BLaER1 (cell line): ENCODE data around the gene COL4A2.
"Not testable (repeated sequence)": the region's sequence is repeated elsewhere in the genome, so short reads cannot be mapped to it uniquely, and the experiment has no call there.

Experiments used
- H3K27ac ChIP-seq: shearing (Covaris generic); formaldehyde crosslinking; 2 replicates; pipeline ENCODE4 v1.8.1; 2022
- H3K27me3 ChIP-seq: shearing (Covaris generic); formaldehyde crosslinking; 2 replicates; pipeline ENCODE4 v1.8.1; 2022
- H3K36me3 ChIP-seq: shearing (Covaris generic); formaldehyde crosslinking; 2 replicates; pipeline ENCODE4 v1.8.1; 2022
- H3K4me1 ChIP-seq: shearing (Covaris generic); formaldehyde crosslinking; 2 replicates; pipeline ENCODE4 v1.8.1; 2022
- H3K4me2 ChIP-seq: shearing (Covaris generic); formaldehyde crosslinking; 2 replicates; pipeline ENCODE4 v1.8.1; 2022
- H3K4me3 ChIP-seq: shearing (Covaris generic); formaldehyde crosslinking; 2 replicates; pipeline ENCODE4 v1.8.1; 2022
- H3K9ac ChIP-seq: shearing (Covaris generic); formaldehyde crosslinking; 2 replicates; pipeline ENCODE4 v1.8.1; 2022
- H3K9me3 ChIP-seq: shearing (Covaris generic); formaldehyde crosslinking; 2 replicates; pipeline ENCODE4 v1.8.1; 2022
- H4K20me1 ChIP-seq: shearing (Covaris generic); formaldehyde crosslinking; 2 replicates; pipeline ENCODE4 v1.8.1; 2022
- Cebpa-rat ChIP-seq: shearing (Covaris generic); IDR thresholded peaks from 2 replicates; pipeline ENCODE4 v1.8.1; 2022

COL4A2 gene

DNA sequence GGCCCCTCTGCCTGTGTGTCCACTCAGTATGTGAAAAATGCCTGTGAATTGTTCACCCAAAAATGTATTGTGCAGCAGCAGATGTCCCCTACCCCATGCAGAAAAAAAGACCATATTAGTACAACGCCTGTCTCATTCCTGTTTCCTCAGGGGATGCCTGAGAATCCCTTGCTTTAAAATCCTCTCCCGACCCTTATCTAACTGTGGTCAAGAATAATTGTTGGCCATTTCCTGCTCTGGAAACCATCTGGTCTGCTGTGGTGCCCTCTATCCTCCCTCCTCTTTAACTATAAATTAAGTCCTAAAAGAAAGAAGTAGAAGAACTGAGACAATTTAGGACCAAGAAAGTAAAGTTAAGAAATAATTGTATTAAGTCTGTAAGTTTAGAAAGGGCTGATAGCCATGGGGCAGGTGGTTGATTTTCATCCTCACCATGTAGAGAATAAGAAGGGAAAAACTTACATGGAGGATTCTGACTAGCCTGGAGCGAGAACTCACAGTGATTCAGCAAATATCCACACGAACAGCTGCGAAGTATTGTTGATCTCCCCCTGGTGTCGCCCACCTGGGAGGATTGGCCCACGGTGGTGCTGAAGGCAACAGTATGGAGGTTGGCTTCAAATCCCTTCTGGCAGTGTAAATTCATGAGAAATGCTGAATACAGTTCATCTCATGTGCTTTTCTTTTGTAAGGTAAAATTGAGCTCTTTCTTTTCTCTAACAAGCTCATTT is 85.6 kb downstream of the COL4A2 start:
- H3K9me3 ChIP-seq = peaks cover 41% of the 10 kb centered on the region
- no peaks in the 10 kb centered on the region for H3K27me3 ChIP-seq
- peaks cover 61% of the 10 kb centered on the region for H3K4me1 ChIP-seq
- H3K36me3 ChIP-seq = no peaks in the 10 kb centered on the region
- H3K27ac ChIP-seq = no peak overlapping the region
- no peaks in the 10 kb centered on the region for H4K20me1 ChIP-seq
- no peak for TF ChIP-seq Cebpa-rat
- H3K4me3 ChIP-seq = no peak overlapping the region
- no peak overlapping the region for H3K9ac ChIP-seq
- peak overlapping the region; percentile 18 for H3K4me2 ChIP-seq

GRCh38 chr13:110393761-110394160 is 86.7 kb downstream of the COL4A2 start:
- Histone ChIP-seq H3K36me3 (no peaks in the 10 kb centered on the region), H3K9me3 (peaks cover 41% of the 10 kb centered on the region), H4K20me1 (no peaks in the 10 kb centered on the region), H3K4me3 (no peak overlapping the region), H3K27me3 (no peaks in the 10 kb centered on the region), H3K9ac (no peak overlapping the region), H3K27ac (no peak overlapping the region), H3K4me1 (peaks cover 61% of the 10 kb centered on the region), H3K4me2 (no peak overlapping the region)
- no peak for TF ChIP-seq Cebpa-rat

DNA sequence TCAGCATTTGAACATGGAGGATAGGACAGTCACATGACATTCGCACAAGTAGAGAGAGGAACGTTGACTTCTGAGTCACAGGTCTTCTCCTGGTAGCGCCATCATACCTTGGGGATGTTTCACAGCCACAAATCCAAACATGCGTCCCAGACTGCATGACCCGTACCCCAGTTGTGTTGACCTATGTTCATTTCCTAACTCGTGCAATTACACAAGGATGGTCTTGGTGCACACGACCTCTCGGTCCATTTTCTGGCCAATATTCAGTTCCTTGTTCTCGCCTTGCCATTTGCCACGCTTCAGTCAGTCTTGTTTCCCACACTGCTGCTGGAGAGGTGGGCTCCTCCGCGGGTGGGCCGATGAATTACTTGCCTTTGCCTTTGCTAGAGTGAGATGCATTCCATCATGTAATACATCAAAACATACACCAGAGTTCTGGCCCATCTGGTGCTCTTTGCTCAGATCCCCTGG is 87.3 kb downstream of the COL4A2 start:
- Histone ChIP-seq H3K9me3 (peaks cover 40% of the 10 kb centered on the region), H3K4me3 (no peak overlapping the region), H3K4me1 (peaks cover 61% of the 10 kb centered on the region), H3K36me3 (no peaks in the 10 kb centered on the region), H3K27ac (no peak overlapping the region), H3K9ac (no peak overlapping the region), H4K20me1 (no peaks in the 10 kb centered on the region), H3K4me2 (no peak overlapping the region), H3K27me3 (no peaks in the 10 kb centered on the region)
- no peak for TF ChIP-seq Cebpa-rat

DNA sequence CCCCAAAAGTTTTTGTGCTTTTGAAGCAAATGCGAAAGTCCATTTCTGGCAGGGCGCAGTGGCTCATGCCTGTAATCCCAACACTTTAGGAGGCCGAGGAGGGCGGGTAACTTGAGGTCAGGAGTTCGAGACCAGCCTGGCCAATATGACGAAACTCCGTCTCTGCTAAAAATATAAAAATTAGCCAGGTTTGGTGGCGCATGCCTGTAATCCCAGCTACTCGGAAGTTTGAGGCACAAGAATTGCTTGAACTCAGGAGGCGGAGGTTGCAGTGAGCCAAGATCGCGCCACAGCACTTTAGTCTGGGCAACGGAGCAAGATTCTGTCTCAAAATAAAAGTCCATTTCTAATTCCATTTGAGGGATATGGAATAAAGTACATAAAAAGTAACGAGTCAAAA is 88.5 kb downstream of the COL4A2 start:
- peaks cover 53% of the 10 kb centered on the region for H3K4me1 ChIP-seq
- H3K9me3 ChIP-seq = peaks cover 28% of the 10 kb centered on the region
- not testable (repeated sequence) for H3K4me2 ChIP-seq, H3K4me3 ChIP-seq, H3K9ac ChIP-seq, H4K20me1 ChIP-seq, H3K27me3 ChIP-seq, H3K27ac ChIP-seq, H3K36me3 ChIP-seq

DNA sequence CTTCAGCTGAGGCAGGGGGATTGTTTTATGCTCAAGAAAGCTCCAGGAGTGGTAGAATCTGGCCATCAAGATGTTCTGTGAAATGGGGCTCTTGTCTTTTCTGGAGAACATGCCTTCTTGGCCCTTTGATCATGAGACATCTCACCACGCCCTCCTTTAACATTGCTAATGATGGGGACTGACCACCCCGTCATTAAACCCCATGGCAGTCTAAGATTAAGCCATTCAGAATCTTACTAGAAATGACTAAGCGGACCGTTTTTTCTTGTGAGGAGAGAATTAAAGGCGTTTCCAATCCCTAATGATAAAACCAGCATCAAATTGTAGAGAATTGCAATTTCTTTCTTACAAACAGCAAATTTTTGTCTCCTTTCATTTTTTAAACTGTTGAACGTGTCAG is 89.4 kb downstream of the COL4A2 start:
- peaks cover 19% of the 10 kb centered on the region for H3K9me3 ChIP-seq
- no peak overlapping the region for H3K9ac ChIP-seq
- H4K20me1 ChIP-seq = no peaks in the 10 kb centered on the region
- H3K4me1 ChIP-seq = peaks cover 50% of the 10 kb centered on the region
- H3K27ac ChIP-seq = no peak overlapping the region
- H3K27me3 ChIP-seq = no peaks in the 10 kb centered on the region
- H3K4me2 ChIP-seq = peak overlapping the region; percentile 73
- H3K4me3 ChIP-seq = no peak overlapping the region
- TF ChIP-seq Cebpa-rat = no peak
- no peaks in the 10 kb centered on the region for H3K36me3 ChIP-seq

DNA sequence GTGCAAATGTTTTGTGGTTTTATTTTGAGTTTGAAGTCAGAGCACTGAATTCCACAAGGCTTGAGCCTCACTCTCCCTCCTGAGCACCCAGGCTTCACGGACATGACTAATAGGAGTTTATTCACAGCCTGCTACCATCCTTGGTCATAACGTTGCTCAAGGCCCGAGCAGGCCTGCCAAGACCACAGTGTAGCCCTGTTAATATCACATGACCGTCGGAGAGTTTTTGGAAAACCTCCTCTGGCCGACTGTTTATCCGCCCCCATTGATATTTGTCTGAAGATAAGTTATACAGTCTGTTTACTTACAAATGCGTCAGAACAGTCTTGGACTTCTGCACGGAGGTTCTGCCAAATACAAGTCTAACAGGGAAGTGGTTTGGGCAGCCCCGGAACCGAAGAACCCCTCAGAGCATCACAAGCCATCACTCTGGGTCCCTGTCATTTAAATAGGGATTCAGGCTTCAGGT is 89.9 kb downstream of the COL4A2 start:
- H3K27me3 ChIP-seq = no peaks in the 10 kb centered on the region
- no peaks in the 10 kb centered on the region for H3K36me3 ChIP-seq
- no peak overlapping the region for H3K27ac ChIP-seq
- no peak overlapping the region for H3K9ac ChIP-seq
- no peak overlapping the region for H3K4me3 ChIP-seq
- peaks cover 50% of the 10 kb centered on the region for H3K4me1 ChIP-seq
- no peak for TF ChIP-seq Cebpa-rat
- H3K4me2 ChIP-seq = peak overlapping the region; percentile 73
- no peaks in the 10 kb centered on the region for H4K20me1 ChIP-seq
- peaks cover 14% of the 10 kb centered on the region; the same call in 1 of the 2 replicates for H3K9me3 ChIP-seq

GRCh38 chr13:110397436-110398115 is 90.5 kb downstream of the COL4A2 start:
- no peak for TF ChIP-seq Cebpa-rat
- H3K27me3 ChIP-seq = no peaks in the 10 kb centered on the region
- H3K9me3 ChIP-seq = peaks cover 8% of the 10 kb centered on the region; the same call in 1 of the 2 replicates
- H3K4me3 ChIP-seq = no peak overlapping the region; the same call in 1 of the 2 replicates
- H3K36me3 ChIP-seq = no peaks in the 10 kb centered on the region
- peak overlapping the region; percentile 73 for H3K4me2 ChIP-seq
- H3K9ac ChIP-seq = no peak overlapping the region
- no peaks in the 10 kb centered on the region for H4K20me1 ChIP-seq
- peaks cover 44% of the 10 kb centered on the region for H3K4me1 ChIP-seq
- no peak overlapping the region; the same call in 1 of the 2 replicates for H3K27ac ChIP-seq

GRCh38 chr13:110398564-110399507 is 91.8 kb downstream of the COL4A2 start:
- H3K4me1 ChIP-seq = peaks cover 41% of the 10 kb centered on the region
- peak overlapping the region; percentile 73 for H3K4me2 ChIP-seq

DNA sequence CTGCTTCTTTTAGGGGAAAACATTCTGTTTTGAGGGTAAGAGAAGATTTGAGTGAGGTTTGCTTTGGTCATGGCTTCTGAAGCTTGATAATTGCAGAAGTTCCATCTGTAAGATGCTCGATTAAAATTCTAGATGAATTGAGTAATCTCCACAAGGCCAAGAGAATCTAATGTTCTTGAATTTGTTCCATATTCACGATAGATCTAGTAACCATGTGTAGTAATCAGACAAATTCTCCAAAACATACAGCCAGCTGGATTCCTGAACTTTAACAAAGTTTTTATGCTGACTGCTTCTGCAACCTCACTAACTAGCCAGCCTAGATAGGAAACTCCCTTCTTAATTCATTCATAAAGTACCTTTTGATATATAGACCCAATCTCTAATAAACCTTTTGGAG is 92.7 kb downstream of the COL4A2 start:
- Histone ChIP-seq H3K36me3 (no peaks in the 10 kb centered on the region), H3K4me2 (no peak overlapping the region), H3K9ac (no peak overlapping the region), H3K4me1 (peaks cover 41% of the 10 kb centered on the region), H4K20me1 (no peaks in the 10 kb centered on the region), H3K27ac (no peak overlapping the region), H3K27me3 (no peaks in the 10 kb centered on the region), H3K9me3 (no peaks in the 10 kb centered on the region), H3K4me3 (no peak overlapping the region)
- no peak for TF ChIP-seq Cebpa-rat

More at GRCh38 chr13:110398564-110399507, 91.8 kb downstream of the COL4A2 start:
- Histone ChIP-seq H3K27ac (no peak overlapping the region; the same call in 1 of the 2 replicates), H4K20me1 (no peaks in the 10 kb centered on the region), H3K9me3 (0 out of 2 replicates have a peak, but pooled peaks cover under 1% of the 10 kb centered on the region), H3K27me3 (no peaks in the 10 kb centered on the region), H3K36me3 (no peaks in the 10 kb centered on the region), H3K9ac (no peak overlapping the region), H3K4me3 (no peak overlapping the region)
- TF ChIP-seq Cebpa-rat = no peak
